ENCODE measurements around the gene S1PR5.
"Not testable (repeated sequence)": the region's sequence is repeated elsewhere in the genome, so short reads cannot be mapped to it uniquely, and the experiment has no call there.

The S1PR5 gene

GRCh38 chr19:10544753-10545251, 27.6 kb upstream of the S1PR5 start:
- DNase-seq (ENCODE audit: low read depth in 3 of 3, low spot score in 1 of 3), result no peak

DNA sequence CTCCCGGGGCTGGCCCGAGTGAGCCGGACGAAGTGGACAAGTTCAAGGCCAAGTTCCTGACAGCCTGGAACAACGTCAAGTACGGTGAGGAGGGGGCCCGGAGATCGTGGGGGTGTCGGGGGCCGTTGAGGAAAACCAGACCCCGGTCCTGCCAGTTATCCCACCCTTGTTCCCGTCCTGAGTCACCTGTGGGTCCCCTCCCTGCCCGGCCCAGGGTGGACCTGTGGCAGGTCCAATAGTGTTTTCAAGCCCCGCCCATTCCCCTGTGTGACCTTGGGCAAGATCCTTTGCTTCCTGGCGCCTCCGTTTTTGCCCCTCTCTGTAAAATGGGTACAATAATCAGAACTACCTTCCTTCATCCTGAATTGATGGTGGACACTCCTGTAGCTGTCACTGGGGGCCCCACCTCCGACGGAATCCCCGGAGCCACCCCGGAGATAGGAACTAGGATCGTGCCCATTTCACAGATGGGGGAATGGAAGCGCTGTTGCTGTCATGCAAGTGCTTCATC, 27.1 kb upstream of the S1PR5 start:
- no peak for DNase-seq (ENCODE audit: low read depth in 3 of 3, low spot score in 1 of 3)

DNA sequence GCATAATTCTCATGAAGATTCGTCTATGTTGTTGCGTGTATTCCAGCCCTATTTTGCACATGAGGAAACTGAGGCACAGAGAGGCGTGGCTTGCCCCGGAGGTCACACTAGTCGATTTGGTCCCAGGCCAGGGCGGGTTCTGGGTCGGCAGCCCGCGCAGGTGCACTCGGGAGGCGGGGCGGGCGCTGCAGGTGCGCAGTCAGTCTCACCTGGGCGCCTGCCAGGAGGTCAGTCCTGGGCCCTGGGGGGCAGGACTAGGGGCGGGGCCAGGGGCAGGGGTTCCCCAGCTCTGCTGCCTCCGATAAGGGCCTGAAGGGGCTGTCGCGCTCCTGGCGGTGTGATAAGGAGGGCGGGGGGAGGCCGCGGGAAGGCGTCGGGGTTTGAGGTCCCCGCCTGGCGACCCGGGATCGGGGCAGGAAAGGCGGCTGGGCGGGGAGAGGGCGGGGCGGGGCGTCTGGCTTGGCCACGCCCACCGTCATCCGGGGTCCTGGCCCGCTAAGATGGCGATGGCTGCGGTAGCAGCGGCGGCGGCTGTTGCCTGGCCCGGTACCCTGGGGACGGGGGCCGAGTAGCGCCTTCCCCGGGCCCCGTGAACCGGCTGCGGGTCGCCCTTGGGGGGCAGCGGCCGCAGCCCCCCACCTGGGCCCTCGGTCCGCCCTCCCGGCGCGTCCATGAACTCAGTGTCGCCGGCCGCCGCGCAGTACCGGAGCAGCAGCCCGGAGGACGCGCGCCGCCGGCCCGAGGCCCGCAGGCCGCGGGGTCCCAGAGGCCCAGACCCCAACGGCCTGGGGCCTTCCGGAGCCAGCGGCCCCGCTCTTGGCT, 26.4 kb upstream of the S1PR5 start, which contains the start of gene ATG4D:
Gene ATG4D (plus strand): TSS at position 485 of the 822 bp plus-strand sequence. CDS start 187 bp downstream, at position 672.
- DNase-seq (ENCODE audit: low read depth in 3 of 3, low spot score in 1 of 3), result peak; percentile 47 to 80 (median 65)

- DNase-seq (ENCODE audit: low read depth in 3 of 3, low spot score in 1 of 3), result no peak
Measured at GRCh38 chr19:10543059-10543419, 25.8 kb upstream of the S1PR5 start.

DNA sequence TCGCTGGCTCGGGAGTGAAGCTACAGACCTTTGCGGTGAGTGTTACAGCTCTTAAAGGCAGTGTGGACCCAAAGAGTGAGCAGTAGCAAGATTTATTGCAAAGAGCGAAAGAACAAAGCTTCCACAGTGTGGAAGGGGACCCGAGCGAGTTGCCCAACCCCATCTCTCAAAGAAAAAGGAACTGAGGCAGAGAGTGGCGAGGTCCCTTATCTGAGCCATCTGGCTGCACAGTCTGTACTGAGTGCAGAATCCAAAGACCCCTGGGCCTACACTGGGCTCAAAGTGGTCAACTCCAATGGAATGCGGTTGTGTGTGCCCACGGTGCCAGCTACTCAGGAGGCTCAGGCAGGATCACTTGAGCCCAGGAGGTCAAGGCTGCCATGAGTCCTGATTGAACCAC, 21.8 kb upstream of the S1PR5 start:
- DNase-seq (ENCODE audit: low read depth in 3 of 3, low spot score in 1 of 3), result not testable (repeated sequence)

DNA sequence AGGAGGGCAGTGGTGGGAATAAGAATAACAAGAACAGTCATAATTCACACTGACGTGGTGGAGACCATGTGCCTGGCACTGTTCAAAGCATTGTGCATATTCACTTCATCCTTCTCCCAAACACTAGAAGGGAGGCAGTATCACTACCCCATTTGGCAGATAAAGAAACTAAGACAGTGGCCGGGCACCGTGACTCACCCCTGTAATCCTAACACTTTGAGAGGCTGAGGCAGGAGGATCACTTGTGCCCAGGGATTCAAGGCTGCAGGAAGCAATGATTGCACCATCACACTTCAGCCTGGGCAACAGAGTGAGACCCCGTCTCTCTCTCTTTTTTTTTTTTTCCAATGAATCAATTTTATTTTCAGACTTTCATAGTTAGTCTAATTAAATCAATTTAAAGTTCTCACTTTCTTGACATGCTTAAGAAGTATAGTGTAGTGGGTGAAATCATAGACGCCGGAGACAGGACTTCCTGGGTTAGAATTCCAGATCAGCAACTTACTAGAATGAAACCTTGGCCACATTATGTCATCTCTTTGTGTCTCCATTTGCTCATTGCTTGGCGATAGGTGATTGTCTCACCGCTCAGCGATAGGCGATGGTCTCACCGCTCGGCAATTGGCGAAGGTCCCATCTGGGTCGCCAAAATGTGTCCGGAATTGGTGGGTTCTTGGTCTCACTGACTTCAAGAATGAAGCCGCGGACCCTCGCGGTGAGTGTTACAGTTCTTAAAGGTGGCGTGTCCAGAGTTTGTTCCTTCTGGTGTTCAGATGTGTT, 21.1 kb upstream of the S1PR5 start:
- no peak for DNase-seq (ENCODE audit: low read depth in 3 of 3, low spot score in 1 of 3)

DNA sequence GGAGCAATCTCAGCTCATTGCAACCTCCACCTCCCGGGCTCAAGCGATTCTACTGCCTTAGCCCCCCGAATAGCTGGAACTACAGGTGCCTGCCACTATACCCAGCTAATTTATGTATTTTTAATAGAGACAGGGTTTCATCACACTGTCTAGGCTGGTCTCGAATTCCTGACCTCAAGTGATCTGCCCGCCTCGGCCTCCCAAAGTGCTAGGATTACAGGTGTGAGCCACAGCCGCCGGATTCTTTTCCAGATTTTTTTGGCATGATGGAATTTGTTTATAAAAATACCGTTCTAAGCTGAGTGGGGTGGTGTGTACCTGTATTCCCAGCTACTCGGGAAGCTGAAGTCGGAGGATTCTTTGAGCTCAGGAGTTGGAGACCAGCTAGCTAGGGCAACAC, 20.4 kb upstream of the S1PR5 start:
- DNase-seq (ENCODE audit: low read depth in 3 of 3, low spot score in 1 of 3), result no peak

- DNase-seq (ENCODE audit: low read depth in 3 of 3, low spot score in 1 of 3), result no peak
Measured at GRCh38 chr19:10535613-10536012, 18.4 kb upstream of the S1PR5 start.

DNA sequence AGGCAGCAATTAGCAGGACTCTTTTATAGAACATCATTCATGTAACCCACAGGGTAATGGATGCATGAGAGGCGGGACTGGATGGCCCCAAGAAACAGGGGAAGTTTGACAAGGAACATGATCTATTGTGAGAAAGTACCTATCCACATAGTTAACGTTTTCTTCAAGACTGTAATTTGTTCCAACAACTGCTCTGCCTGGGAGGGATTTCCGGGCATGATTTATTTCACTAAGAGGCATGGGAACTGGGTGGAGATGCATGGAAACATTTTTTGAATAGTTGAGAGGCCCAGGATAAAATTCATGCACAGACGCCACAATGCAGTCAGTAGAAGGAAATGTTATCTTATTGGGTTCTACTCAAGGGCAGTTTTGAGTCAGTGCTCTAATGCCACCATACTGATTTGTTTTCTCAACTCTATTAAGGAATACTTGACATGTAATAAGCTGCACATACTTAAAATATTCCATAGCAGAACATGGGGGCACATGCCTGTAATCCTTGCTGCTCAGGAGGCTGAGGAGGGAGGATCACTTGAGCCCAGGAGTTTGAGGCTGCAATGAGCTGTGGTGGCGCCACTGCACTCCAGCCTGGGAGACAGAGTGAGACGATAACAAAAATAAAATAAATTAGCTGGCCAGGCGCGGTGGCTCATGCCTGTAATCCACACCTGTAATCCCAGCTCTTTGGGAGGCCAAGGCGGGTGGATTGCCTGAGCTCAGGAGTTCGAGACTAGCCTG, 16.6 kb upstream of the S1PR5 start:
- no peak for DNase-seq (ENCODE audit: low read depth in 3 of 3, low spot score in 1 of 3)

DNA sequence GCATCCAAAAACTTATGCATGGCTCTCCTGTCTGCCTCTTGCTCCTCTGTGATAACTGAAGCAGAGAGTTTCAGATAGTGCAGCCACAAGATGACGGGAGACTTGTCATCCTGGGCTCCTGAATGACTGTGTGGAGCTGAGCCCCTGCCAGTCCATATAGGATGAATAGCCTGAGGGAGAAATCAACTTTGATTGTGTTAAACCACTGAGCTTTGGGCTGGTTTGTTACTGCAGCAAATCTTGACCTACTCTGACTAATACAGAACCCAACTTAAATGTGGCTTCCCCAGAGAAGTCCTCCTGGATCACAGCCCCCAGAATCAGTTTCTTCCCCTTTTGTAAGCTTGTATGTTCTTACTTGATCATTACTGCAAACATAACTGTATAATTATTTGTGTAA, 15.2 kb upstream of the S1PR5 start:
- no peak for DNase-seq (ENCODE audit: low read depth in 3 of 3, low spot score in 1 of 3)

GRCh38 chr19:10526887-10527286, 9.6 kb upstream of the S1PR5 start:
- DNase-seq (ENCODE audit: low read depth in 3 of 3, low spot score in 1 of 3), result not testable (repeated sequence)

DNA sequence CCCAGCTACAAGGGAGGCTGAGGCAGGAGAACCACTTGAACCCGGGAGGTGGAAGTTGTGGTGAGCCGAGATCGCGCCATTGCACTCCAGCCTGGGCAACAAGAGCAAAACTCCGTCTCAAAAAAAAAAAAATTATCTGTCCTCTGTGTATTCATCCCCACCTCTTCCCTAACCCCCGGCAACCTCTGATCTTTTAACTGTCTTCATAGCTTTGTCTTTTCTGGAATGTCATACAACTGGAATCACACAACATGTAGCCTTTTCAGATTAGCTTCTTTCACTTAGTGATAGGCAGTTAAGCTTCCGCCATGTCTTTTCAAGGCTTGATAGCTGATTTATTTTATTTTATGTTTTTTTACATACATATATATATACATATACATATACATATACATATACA, 8.4 kb upstream of the S1PR5 start:
- DNase-seq (ENCODE audit: low read depth in 3 of 3, low spot score in 1 of 3), result no peak

- DNase-seq (ENCODE audit: low read depth in 3 of 3, low spot score in 1 of 3), result no peak
Measured at GRCh38 chr19:10523135-10523636, 5.9 kb upstream of the S1PR5 start.

- DNase-seq (ENCODE audit: low read depth in 3 of 3, low spot score in 1 of 3), result no peak
Measured at GRCh38 chr19:10521461-10522171, 4.4 kb upstream of the S1PR5 start.

DNA sequence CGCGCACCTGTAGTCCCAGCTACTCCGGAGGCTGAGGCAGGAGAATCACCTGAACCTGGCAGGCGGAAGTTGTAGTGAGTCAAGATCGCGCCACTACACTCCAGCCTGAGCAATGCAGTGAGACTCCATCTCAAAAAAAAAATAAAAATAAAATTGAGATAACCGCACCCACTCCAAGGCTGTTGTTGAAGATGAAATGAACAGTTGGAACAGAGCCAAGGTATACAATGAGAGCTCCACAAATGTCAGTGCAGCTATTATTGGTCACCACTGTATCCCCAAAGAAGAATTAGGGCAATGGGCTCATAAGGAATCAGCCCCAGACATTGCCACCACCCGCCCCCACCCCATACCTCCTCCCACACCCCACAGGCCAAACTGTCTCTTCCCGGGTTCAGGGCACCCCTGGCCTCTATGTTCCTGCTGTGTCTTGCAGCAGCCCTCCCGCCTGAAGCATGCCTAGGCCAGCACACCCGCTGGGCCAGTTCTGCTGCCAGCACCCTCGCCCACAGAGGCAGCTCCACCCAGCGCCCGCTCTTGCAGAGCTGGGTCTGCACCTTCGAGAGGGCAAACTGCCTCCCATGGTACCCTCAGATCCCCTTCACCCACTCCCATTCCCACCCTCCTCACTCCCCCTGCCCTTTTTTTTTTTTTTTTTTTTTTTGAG, 3.5 kb upstream of the S1PR5 start:
- no peak for DNase-seq (ENCODE audit: low read depth in 3 of 3, low spot score in 1 of 3)

DNA sequence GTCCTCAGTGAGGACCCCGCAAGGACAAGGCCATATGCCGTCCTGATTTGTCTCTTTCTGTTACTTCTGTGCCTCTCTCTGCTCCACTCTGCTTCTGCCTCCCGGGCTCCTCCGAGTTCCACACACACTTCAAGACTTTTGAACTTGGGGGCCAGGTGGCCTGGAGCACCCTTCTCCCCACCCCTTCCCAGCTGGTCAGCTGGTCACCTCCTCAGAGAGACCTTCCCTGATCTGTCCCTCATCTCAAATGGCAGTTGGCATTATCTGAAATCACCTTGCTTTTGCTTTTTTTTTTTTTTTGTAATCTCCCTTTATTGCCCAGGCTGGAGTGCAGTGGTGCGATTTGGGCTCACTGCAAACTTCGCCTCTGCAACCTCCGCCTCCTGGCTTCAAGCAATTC, 2.2 kb upstream of the S1PR5 start:
- DNase-seq (ENCODE audit: low read depth in 3 of 3, low spot score in 1 of 3), result no peak

GRCh38 chr19:10518444-10519361, 1.5 kb upstream of the S1PR5 start:
- no peak for DNase-seq (ENCODE audit: low read depth in 3 of 3, low spot score in 1 of 3)

- no peak for DNase-seq (ENCODE audit: low read depth in 3 of 3, low spot score in 1 of 3)
Measured at GRCh38 chr19:10517760-10518443, 655 bp upstream of the S1PR5 start.

All from stimulated activated CD4-positive, alpha-beta T cell treated with anti-CD3 and anti-CD28 coated beads, TNF-alpha, amount 100 ng/mL, for 1 hour (primary cell).